Activated CD4-positive, alpha-beta T cell treated with anti-CD3 and anti-CD28 coated beads for 48 hours (primary cell): ENCODE results near the gene SDSL.

Source experiments
- DNase-seq: peaks from one replicate; pipeline ENCODE4 v3.0.0-alpha.2; 2020

The SDSL gene

DNA sequence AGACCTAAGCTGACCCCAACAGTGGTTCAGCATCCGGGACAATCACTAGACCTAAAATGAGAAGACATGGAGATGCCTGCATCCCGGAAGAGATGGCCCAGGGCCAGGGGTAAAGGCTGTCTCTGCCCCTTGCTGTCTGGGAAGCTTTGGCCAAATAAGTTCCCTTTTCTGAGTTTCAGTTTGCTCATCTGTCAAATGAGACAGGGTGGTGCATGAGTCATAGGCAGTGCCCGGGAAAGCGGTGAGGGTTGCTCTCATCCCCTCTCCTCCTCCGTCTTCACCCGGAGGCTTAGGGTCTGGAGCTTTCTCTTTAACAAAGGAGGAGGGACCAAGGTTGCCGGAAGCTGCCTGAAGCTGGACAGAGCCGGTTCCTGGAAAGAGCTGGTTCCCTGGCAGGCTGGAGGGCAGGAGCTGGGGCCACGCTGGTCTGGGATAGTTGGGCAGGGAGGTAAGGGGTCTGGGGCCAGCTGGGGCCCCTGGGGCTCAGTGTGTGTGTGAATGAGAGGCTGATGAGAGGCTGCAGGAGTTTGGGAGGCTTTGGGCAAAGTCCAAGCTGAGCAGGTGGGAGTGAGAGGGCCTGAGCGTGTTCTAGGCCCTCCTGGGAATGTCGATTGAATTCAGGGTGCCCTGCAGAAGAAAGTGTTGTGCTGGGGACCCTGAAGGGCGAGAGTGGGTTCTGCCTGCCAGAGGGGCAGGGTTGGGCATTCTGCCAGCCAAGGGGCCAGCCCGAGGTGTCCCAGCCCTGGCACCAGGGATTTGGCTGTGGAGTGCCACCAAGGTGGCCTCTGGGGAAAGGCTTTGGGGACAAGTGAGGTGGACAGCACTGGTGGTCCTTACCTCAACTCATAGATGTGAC lies at the start of gene SDSL:
Gene SDSL, plus strand, starts transcription at position 351 of the 856 bp plus-strand sequence. CDS start 5,603 bp downstream, outside the sequence.
- peak; percentile 59 for DNase-seq

DNA sequence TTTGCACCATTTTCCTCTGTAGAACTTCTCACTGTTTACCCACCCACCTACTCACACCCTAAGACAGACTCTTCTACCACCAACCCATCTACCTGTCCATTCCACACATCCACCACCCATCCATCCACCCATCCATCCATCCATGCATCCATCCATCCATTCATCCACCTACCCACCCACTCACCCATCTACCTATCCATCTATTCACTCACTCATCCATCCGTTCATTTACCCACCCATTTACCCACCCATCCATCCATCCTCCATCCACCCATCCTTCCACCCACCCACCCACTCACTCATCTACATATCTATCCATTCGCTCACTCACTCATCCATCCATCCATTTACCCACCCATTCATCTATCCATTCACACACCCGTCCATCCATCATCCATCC lies 48.7 kb upstream of the SDSL start:
- DNase-seq = no peak

GRCh38 chr12:113373969-113374368 lies 48.2 kb upstream of the SDSL start:
- no peak for DNase-seq

- no peak for DNase-seq
Measured at GRCh38 chr12:113374823-113375428, 47.3 kb upstream of the SDSL start.

DNA sequence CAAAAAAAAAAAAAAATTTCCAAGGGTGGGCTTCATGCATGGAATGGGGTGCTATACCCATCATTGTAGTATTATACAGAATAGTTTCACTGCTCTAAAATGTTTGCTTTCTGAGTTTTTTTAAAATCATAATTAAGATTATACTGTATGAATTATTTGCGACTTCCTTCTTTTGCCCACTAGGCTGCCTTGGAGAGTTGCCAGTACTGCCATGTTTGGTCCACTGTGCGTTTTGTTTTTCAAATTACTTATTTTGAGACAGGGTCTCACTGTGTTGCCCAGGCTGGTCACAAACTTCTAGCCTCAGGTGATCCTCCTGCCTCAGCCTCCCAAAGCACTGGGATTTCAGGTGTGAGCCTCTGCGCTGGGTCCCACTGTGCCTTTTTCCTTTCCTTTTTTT lies 43.9 kb upstream of the SDSL start:
- no peak for DNase-seq

DNA sequence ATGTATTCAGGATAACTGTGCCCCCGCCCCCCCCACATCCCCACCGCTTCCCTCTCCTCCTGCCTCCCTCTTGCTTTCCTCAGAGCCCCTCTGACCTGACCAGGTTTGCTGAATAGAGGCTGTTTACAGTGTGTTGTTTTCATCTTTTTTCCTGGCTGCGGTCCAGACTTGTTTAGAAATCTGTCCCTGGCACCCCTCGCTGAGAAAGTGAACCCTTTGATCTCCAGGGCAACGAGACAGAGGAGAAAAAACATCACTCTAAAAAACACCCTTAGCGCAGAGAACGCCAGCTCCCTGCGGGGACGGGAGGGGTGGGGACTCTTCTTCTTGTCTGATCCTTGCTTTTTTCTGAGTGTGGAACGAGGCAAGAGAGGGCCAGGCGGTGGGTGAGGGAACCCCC lies 41.0 kb upstream of the SDSL start:
- DNase-seq = no peak

DNA sequence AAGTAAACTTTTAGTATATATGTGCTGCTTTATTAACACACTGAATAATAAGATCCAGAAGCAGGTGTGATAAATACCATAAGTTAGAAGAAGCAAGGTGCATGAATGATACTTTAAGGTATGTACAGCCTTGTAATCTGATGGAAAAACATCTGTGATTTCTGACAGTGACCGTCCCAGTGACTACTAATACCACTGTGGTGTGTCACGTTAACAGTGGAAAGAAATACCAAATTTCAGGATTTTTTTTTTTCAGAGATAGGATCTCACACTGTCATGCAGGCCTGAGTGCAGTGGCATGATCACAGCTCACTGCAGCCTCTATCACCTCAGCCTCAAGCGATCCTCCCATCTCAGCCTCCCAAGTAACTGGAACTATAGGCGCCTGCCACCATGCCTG lies 40.0 kb upstream of the SDSL start:
- DNase-seq = no peak

- DNase-seq = no peak
Measured at GRCh38 chr12:113384778-113385177, 37.4 kb upstream of the SDSL start.

DNA sequence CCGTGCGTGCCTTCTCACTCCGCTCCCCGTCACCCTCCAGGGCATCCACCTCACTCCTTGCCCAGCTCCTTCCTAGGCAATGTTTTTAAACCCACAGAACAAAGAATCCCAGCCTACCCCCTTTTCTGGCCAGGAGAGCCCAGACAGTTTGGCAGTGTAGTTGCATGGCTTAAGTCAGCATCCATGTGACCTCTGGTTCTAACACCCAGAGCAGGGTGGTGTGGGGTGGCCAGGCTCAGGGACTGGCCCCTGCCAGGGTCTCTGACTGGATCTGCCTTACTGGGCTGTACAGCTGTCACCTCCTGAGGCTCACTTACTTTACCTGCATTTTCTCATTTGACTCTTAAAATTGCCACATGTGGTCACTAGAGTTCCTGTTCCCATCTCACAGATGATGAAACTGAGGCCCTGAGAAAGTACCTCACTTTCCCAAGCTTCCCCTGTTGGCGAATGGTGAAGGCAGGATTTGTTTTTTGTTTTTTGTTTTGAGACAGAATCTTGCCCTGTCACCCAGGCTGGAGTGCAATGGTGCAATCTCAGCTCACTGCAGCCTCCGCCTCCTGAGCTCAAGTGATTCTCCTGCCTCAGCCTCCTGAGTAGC lies 36.8 kb upstream of the SDSL start:
- DNase-seq = no peak

DNA sequence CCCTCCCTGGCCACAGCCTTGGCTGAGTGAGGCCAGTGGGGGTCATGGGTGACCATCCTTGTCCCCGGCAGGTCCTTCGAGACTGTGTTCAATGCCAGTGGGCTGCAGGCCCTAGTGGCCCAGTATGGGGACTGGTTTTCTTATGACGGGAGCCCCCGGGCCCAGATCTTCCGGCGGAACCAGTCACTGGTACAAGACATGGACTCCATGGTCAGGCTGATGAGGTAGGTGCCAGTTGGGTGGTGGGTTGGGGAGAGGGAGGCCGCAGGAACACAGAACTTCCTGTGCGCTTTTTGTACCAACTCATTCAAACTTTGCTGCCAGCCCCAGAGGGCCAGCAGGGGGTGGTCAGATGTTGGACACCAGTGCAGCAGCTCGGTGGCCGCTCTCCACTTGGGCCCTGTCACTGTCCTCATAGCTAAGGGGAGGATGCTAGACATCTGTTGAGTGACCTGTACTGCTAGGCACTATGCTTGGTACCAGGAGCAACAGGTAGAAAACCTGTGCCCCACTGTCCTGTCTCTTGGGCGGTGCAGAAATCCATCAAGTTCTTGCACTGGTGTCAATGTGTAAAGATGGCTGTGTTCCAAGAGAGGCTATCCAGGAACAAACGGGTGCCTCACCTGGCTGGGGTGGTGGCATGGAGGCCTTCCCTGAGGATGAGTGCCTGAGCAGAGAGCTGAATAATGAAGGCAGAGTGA lies 35.2 kb upstream of the SDSL start:
- no peak for DNase-seq

DNA sequence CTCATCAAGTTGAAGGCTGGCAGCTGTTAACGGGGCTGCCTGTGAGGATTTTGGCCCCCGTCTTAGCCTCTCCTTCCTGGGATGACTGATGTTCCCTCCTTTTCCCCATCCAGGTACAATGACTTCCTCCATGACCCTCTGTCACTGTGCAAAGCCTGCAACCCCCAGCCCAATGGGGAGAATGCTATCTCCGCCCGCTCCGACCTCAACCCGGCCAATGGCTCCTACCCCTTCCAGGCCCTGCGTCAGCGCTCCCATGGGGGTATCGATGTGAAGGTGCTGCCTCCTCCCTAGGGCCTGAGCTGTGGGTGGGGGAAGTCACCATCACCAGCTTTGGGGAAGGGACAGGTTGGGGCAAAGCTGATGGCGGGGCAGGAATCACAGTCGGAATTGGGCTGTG lies 34.5 kb upstream of the SDSL start:
- no peak for DNase-seq

DNA sequence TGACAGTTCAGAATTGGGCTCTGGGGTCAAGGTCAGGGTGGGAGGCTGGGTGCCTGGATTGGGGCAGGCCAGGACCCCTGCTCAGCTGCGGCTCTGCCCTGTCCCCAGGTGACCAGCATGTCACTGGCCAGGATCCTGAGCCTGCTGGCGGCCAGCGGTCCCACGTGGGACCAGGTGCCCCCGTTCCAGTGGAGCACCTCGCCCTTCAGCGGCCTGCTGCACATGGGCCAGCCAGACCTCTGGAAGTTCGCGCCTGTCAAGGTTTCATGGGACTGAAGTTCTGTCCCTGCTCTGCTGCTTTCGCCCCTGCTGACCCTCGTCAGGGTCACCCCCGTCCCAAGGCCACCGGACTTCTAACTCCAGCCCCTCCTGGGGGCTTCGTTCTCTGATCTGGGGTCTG lies 33.8 kb upstream of the SDSL start:
- no peak for DNase-seq

DNA sequence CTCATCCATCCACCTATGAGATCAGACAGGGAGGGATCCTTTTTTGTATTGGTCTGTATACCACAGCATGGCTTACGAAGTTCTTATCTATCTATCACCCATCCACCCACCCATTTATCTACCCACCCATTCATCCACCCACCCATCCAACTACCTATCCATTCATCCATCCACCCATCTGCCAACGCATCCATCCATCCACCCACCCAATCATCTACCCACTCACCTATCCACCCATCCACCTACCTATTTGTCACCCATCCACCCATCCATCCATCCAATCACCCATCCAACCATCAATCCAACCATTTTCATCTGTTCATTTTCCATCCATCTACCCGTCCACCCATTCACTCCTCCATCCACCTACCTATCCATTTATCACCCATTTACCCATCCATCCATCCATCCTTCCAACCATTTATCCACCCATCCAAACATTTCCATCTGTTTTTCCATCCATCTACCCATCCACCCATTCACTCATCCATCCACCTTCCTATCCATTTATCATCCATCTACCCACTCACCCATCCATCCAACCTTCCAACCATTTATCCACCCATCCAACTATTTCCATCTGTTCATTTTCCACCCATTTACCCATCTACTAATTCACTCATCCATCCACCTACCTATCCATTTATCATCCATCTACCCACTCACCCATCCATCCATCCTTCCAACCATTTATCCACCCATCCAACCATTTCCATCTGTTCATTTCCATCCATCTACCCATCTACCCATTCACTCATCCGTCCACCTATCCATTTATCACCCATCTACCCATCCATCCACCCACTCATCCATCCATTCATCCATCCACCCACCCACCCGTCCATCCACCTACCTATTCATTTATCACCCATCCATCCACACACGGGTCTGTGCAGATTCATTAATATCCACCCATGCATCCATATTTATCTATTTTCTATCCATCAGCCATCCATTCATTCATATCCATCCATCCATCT lies 31.8 kb upstream of the SDSL start:
- no peak for DNase-seq

DNA sequence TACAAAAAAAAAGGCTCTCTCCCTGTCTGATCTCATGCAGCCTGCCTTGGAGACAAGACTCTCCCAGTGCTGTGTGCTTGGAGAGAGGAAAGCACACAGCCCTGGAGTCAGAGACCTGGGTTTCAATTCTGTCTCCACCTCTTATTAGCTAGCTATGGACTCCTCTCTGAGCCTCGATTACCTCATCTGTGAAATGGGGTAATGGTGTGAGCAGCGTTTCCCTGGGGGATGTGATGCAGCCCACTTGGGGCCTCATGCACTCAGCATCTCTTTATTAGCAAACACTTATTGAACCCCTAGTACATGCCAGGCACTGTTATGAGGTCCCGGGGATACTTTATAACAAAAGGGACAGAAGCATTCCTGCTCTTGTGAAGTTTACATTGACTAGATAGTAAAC lies 31.0 kb upstream of the SDSL start:
- no peak for DNase-seq

GRCh38 chr12:113391650-113392337 lies 30.4 kb upstream of the SDSL start:
- no peak for DNase-seq

GRCh38 chr12:113392520-113392919 lies 29.7 kb upstream of the SDSL start:
- no peak for DNase-seq

GRCh38 chr12:113392988-113393579 lies 29.1 kb upstream of the SDSL start:
- DNase-seq = no peak

GRCh38 chr12:113393749-113394148 lies 28.4 kb upstream of the SDSL start:
- DNase-seq = no peak

DNA sequence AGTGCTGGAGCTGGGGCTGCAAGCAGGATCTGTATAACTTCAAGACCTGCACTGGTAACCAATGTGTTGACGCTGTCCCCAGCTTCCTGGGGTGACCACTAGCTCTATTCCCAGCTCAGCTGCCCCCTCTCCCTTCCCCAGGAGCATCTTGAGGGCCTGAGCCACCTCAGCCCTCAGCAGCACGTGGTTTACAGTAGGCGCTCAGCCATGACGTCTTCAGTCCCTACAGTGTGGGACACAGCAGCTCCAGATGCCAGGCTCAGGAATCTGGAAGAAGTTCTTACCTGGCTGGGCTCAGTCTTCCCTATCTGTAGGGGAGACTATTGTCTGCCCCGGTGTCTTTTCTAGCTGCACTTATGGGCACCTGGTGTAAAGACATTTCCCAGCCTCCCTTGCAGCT lies 27.1 kb upstream of the SDSL start:
- DNase-seq = no peak

GRCh38 chr12:113396200-113396599 lies 26.0 kb upstream of the SDSL start:
- DNase-seq = no peak

- no peak for DNase-seq
Measured at GRCh38 chr12:113396828-113397496, 25.2 kb upstream of the SDSL start.
